Gastrocnemius medialis (tissue), 4 donors: Measurements from ENCODE around the gene SLC39A8. TPM values are rescaled to one million over a fixed set of nuclear protein-coding genes. Genes with fewer than 3 reads are reported as not detected.

Experiments used
- ATAC-seq, 2 donors: fragments of 150-250 bp; one replicate each; pipeline ENCODE4 v1.9.1; 2016
- DNase-seq, 2 donors: peaks; one replicate each; pipeline ENCODE4 v3.0.0-alpha.2; 2019
- H3K27ac ChIP-seq, 4 donors: fragments of 200-600 bp; sonication (generic); 1 replicate in 1 of 4; 2 replicates in 3 of 4; pipeline ENCODE4 v1.5.1; 2016 to 2018; ENCODE audit warnings: mild to moderate bottlenecking in 2 of 4, moderate library complexity in 1 of 4
- H3K27me3 ChIP-seq, 3 donors: fragments of 200-600 bp; sonication (generic) in 2 of 3; 1 replicate in 1 of 3; 2 replicates in 2 of 3; pipeline versions ENCODE4 v1.5.1 to v1.6.0; 2016 to 2019; ENCODE audit warnings: mild to moderate bottlenecking in 1 of 3, moderate library complexity in 1 of 3
- H3K36me3 ChIP-seq, 2 donors: fragments of 200-600 bp; sonication (generic) in 1 of 2; one replicate each; pipeline ENCODE4 v1.5.1; 2017 to 2018
- H3K4me1 ChIP-seq, 2 donors: fragments of 200-600 bp; sonication (generic) in 1 of 2; one replicate each; pipeline ENCODE4 v1.5.1; 2016 to 2017; ENCODE audit warnings: mild to moderate bottlenecking in 2 of 2
- H3K4me3 ChIP-seq, 4 donors: fragments of 200-600 bp; sonication (generic) in 3 of 4; 1 replicate in 1 of 4; 2 replicates in 3 of 4; pipeline ENCODE4 v1.5.1; 2016 to 2019; ENCODE audit warnings: mild to moderate bottlenecking in 2 of 4
- H3K9me3 ChIP-seq, 3 donors: fragments of 200-600 bp; sonication (generic) in 2 of 3; 1 replicate in 1 of 3; 2 replicates in 2 of 3; pipeline ENCODE4 v1.5.1; 2016 to 2019
- CTCF ChIP-seq, 5 experiments: fragments of 450-650 bp in 3 of 5; fragments of 200-600 bp in 2 of 5; sonication (generic) in 2 of 5; IDR thresholded peaks in 4 of 5; conservative IDR thresholded peaks in 1 of 5; 1 replicate in 4 of 5; 2 replicates in 1 of 5; pipeline ENCODE4 v1.5.1; 2016 to 2019; ENCODE audit warnings: antibody characterized with exemption in 5 of 5, mild to moderate bottlenecking in 3 of 5, moderate library complexity in 3 of 5
- POLR2A ChIP-seq, 2 donors: fragments of 450-650 bp; IDR thresholded peaks; one replicate each; pipeline ENCODE4 v1.6.1; 2017; ENCODE audit warnings: antibody characterized with exemption in 2 of 2, mild to moderate bottlenecking in 2 of 2, moderate library complexity in 2 of 2
- in situ Hi-C, 4 donors: fragments of 200-750 bp; cut with MboI; loops; one replicate each; pipeline versions ENCODE4 v1.15.0 to v1.8.0; 2017; ENCODE audit warnings: low sequenced_read_pairs in 4 of 4
- intact Hi-C: fragments of 100-400 bp; cut with DNase I; formaldehyde crosslinking; loops from one replicate; pipeline ENCODE4 v1.15.1; 2023; ENCODE audit warnings: low total_unique reads
- total RNA-seq, 4 donors: library from RNA; depleted of rRNA; stranded (reverse); fragments of >200 nt; gene quantifications; one replicate each; pipeline versions ENCODE4 v1.1.0 to v1.2.3, GENCODE V29; 2016

Gene SLC39A8
- total RNA-seq, 4 donors from 2014 or later = 1.2 to 1.8 (median 1.7) TPM

GRCh38 chr4:102318526-102318925, 26.8 kb downstream of the SLC39A8 start:
- H3K4me1 ChIP-seq = no peaks in the 10 kb centered on the region
- no peak overlapping the region for H3K27ac ChIP-seq
- no peaks in the 10 kb centered on the region for H3K27me3 ChIP-seq
- no peak for ATAC-seq
- TF ChIP-seq CTCF (IDR thresholded peaks at IDR 0.05 in 4 of 5, conservative IDR thresholded peaks at IDR 0.05 in 1 of 5) (no peak), POLR2A (IDR thresholded peaks at IDR 0.05) (no peak)
- H3K9me3 ChIP-seq = no peaks in the 10 kb centered on the region
- intact Hi-C loops (no loop called here), in situ Hi-C loops (no loop called here)
- DNase-seq = no peak
- no peaks in the 10 kb centered on the region for H3K36me3 ChIP-seq
- no peak overlapping the region for H3K4me3 ChIP-seq

- Histone ChIP-seq H3K36me3 (no peaks in the 10 kb centered on the region), H3K9me3 (no peaks in the 10 kb centered on the region), H3K4me1 (no peaks in the 10 kb centered on the region), H3K27me3 (no peaks in the 10 kb centered on the region), H3K4me3 (no peak overlapping the region), H3K27ac (no peak overlapping the region)
- no peak for DNase-seq
- in situ Hi-C loops (no loop called here), intact Hi-C loops (no loop called here)
- no peak for TF ChIP-seq POLR2A (IDR thresholded peaks at IDR 0.05)
- no peak for ATAC-seq
Observed at GRCh38 chr4:102318105-102318504, 27.2 kb downstream of the SLC39A8 start.

- intact Hi-C loops (no loop called here), in situ Hi-C loops (no loop called here)
- Histone ChIP-seq H3K4me3 (no peak overlapping the region), H3K9me3 (no peaks in the 10 kb centered on the region), H3K36me3 (no peaks in the 10 kb centered on the region), H3K4me1 (no peaks in the 10 kb centered on the region), H3K27me3 (no peaks in the 10 kb centered on the region), H3K27ac (no peak overlapping the region)
- ATAC-seq (no peak), DNase-seq (no peak)
- no peak for TF ChIP-seq POLR2A (IDR thresholded peaks at IDR 0.05)
- TF ChIP-seq CTCF (IDR thresholded peaks at IDR 0.05 in 4 of 5, conservative IDR thresholded peaks at IDR 0.05 in 1 of 5) = no peak
Observed at GRCh38 chr4:102317459-102317858, 27.8 kb downstream of the SLC39A8 start.

- no peak for ATAC-seq
- Histone ChIP-seq H3K27me3 (no peaks in the 10 kb centered on the region), H3K4me1 (no peaks in the 10 kb centered on the region), H3K36me3 (no peaks in the 10 kb centered on the region), H3K27ac (no peak overlapping the region), H3K4me3 (no peak overlapping the region), H3K9me3 (no peaks in the 10 kb centered on the region)
- TF ChIP-seq POLR2A (IDR thresholded peaks at IDR 0.05) = no peak
- no peak for TF ChIP-seq CTCF (IDR thresholded peaks at IDR 0.05 in 4 of 5, conservative IDR thresholded peaks at IDR 0.05 in 1 of 5)
- intact Hi-C loops (no loop called here), in situ Hi-C loops (no loop called here)
- DNase-seq = no peak
Observed at GRCh38 chr4:102316585-102316984, 28.7 kb downstream of the SLC39A8 start.

GRCh38 chr4:102315532-102315931, 29.8 kb downstream of the SLC39A8 start:
- DNase-seq (no peak), ATAC-seq (no peak)
- Histone ChIP-seq H3K36me3 (no peaks in the 10 kb centered on the region), H3K27me3 (no peaks in the 10 kb centered on the region), H3K4me3 (no peak overlapping the region), H3K4me1 (no peaks in the 10 kb centered on the region), H3K9me3 (no peaks in the 10 kb centered on the region), H3K27ac (no peak overlapping the region)
- no peak for TF ChIP-seq CTCF (IDR thresholded peaks at IDR 0.05 in 4 of 5, conservative IDR thresholded peaks at IDR 0.05 in 1 of 5)
- no peak for TF ChIP-seq POLR2A (IDR thresholded peaks at IDR 0.05)
- intact Hi-C loops = no loop called here
- in situ Hi-C loops = no loop called here
